Measurements from ENCODE around the gene DCDC2B. TPM values are rescaled to one million over a fixed set of nuclear protein-coding genes. Genes with fewer than 3 reads are reported as not detected.

DCDC2B gene
- total RNA-seq, 1 donor from 2014 or later: not detected

DNA sequence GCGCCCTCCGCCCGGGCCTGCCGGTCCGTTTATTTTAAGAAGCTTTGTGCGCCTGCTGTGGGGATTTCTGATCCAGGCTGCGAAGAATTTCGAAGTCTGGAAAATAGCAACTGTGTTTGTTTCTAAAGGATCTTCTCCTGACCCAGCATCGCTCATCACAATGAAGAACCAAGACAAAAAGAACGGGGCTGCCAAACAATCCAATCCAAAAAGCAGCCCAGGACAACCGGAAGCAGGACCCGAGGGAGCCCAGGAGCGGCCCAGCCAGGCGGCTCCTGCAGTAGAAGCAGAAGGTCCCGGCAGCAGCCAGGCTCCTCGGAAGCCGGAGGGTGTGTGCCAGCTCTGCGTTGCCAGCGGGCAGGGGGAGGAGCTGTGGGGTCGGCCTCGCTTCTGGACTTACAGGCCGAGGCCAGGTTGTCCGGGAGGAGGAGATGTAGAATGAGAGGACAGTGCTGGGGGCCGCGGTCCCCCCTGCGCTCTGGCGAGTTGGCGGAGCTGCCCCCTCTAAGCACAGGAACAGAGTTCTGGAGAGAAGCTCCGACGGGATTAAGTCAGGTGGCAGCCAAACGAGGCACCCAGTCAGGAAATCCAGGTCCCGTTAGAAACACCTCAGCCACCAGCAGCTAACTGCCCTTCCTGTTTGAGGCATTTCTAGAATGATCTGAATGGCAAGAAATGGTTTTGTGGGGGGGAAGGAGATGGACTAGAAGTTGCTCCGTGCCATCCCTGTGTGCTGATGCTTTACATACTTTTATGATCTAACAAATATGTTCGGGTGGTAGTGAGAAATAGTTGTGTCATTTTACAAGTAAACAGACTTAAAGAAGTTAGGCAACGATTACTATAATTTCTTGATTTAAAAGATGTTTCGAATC, 28.5 kb upstream of the DCDC2B start:
- DNase-seq: peak; percentile 31
- Mint-ChIP-seq H3K27me3 (no peaks in the 10 kb centered on the region), H3K27ac (peak overlapping the region; percentile 83), H3K4me1 (peaks cover 44% of the 10 kb centered on the region), H3K4me3 (peak overlapping the region; percentile 90), H3K9me3 (no peaks in the 10 kb centered on the region), H3K36me3 (ENCODE audit: low read depth) (peaks cover 40% of the 10 kb centered on the region)
- POLR2A ChIA-PET: interaction anchor here (0.6 to 2.7 kb wide), 14 partner anchors 18 to 627 kb away, joined by 3 to 37 read pairs (median 10); partner anchors contain the start of genes BSDC1, CCDC28B, HDAC1 and KPNA6
- ATAC-seq (ENCODE audit: low read depth): no peak
- CTCF ChIA-PET: interaction anchor here (0.9 to 1.7 kb wide), 7 partner anchors 17 to 236 kb away, joined by 3 to 6 read pairs (median 4); partner anchors contain the start of genes CCDC28B and TMEM39B
- TF ChIP-seq, protein P1, sequence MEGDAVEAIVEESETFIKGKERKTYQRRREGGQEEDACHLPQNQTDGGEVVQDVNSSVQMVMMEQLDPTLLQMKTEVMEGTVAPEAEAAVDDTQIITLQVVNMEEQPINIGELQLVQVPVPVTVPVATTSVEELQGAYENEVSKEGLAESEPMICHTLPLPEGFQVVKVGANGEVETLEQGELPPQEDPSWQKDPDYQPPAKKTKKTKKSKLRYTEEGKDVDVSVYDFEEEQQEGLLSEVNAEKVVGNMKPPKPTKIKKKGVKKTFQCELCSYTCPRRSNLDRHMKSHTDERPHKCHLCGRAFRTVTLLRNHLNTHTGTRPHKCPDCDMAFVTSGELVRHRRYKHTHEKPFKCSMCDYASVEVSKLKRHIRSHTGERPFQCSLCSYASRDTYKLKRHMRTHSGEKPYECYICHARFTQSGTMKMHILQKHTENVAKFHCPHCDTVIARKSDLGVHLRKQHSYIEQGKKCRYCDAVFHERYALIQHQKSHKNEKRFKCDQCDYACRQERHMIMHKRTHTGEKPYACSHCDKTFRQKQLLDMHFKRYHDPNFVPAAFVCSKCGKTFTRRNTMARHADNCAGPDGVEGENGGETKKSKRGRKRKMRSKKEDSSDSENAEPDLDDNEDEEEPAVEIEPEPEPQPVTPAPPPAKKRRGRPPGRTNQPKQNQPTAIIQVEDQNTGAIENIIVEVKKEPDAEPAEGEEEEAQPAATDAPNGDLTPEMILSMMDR (IDR thresholded peaks at IDR 0.05): no peak
- intact Hi-C loops (cut with micrococcal nuclease): loop anchor here (1.0 kb wide), 2 partner anchors 20 to 112 kb away; partner anchors contain the start of genes CCDC28B and HDAC1

DNA sequence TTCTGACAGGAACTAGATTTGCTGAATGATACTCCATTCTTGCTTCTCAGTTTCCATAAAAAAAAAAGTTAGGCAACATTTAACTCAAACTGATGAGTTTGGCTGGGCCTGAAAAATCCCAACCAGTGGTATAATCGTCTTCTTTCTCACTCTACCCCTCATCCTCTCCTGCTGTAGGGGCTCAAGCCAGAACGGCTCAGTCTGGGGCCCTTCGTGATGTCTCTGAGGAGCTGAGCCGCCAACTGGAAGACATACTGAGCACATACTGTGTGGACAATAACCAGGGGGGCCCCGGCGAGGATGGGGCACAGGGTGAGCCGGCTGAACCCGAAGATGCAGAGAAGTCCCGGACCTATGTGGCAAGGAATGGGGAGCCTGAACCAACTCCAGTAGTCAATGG, 27.8 kb upstream of the DCDC2B start:
- peaks cover 42% of the 10 kb centered on the region for H3K36me3 Mint-ChIP-seq (ENCODE audit: low read depth)
- TF ChIP-seq, protein P1 (IDR thresholded peaks at IDR 0.05): no peak
- H3K27ac Mint-ChIP-seq: peak overlapping the region; percentile 83
- H3K4me1 Mint-ChIP-seq: peaks cover 46% of the 10 kb centered on the region
- intact Hi-C loops (cut with micrococcal nuclease): no loop called here
- H3K9me3 Mint-ChIP-seq: no peaks in the 10 kb centered on the region
- no peaks in the 10 kb centered on the region for H3K27me3 Mint-ChIP-seq
- DNase-seq (no peak), ATAC-seq (ENCODE audit: low read depth) (no peak)
- peak overlapping the region; percentile 90 for H3K4me3 Mint-ChIP-seq
- ChIA-PET POLR2A (interaction anchor here (0.6 to 2.7 kb wide), 6 partner anchors 17 to 627 kb away, joined by 3 to 22 read pairs (median 13); partner anchors contain the start of genes BSDC1, KPNA6, MARCKSL1 and TMEM39B), CTCF (interaction anchor here (1.0 kb wide), 2 partner anchors 17 to 19 kb away, joined by 3 to 4 read pairs; partner anchors contain the start of gene CCDC28B)

GRCh38 chr1:32181563-32181962, 27.3 kb upstream of the DCDC2B start:
- Mint-ChIP-seq H3K27ac (no peak overlapping the region), H3K4me1 (peaks cover 51% of the 10 kb centered on the region), H3K36me3 (ENCODE audit: low read depth) (peaks cover 47% of the 10 kb centered on the region), H3K4me3 (peak overlapping the region; percentile 90), H3K27me3 (no peaks in the 10 kb centered on the region), H3K9me3 (no peaks in the 10 kb centered on the region)
- intact Hi-C loops (cut with micrococcal nuclease): no loop called here
- ATAC-seq (ENCODE audit: low read depth) (no peak), DNase-seq (no peak)
- TF ChIP-seq, protein P1 (IDR thresholded peaks at IDR 0.05): no peak
- CTCF ChIA-PET: interaction anchor here (0.6 kb wide), 1 partner anchor 140 kb away, joined by 3 read pairs; no protein-coding TSS in a partner anchor
- POLR2A ChIA-PET: interaction anchor here (1.4 to 2.6 kb wide), 2 partner anchors 17 to 73 kb away, joined by 8 to 15 read pairs; partner anchors contain the start of gene KPNA6

- Mint-ChIP-seq H3K36me3 (ENCODE audit: low read depth) (peaks cover 51% of the 10 kb centered on the region), H3K27ac (no peak overlapping the region), H3K27me3 (no peaks in the 10 kb centered on the region), H3K9me3 (no peaks in the 10 kb centered on the region), H3K4me3 (no peak overlapping the region), H3K4me1 (peaks cover 52% of the 10 kb centered on the region)
- TF ChIP-seq, protein P1 (IDR thresholded peaks at IDR 0.05): no peak
- CTCF ChIA-PET: no interaction called here
- intact Hi-C loops (cut with micrococcal nuclease): no loop called here
- ATAC-seq (ENCODE audit: low read depth) (no peak), DNase-seq (no peak)
- POLR2A ChIA-PET: interaction anchor here (0.6 to 1.4 kb wide), 3 partner anchors 39 to 635 kb away, joined by 5 to 8 read pairs (median 7); partner anchors contain the start of genes KPNA6, S100PBP and YARS1
Measured at GRCh38 chr1:32182060-32182459, 26.8 kb upstream of the DCDC2B start.

DNA sequence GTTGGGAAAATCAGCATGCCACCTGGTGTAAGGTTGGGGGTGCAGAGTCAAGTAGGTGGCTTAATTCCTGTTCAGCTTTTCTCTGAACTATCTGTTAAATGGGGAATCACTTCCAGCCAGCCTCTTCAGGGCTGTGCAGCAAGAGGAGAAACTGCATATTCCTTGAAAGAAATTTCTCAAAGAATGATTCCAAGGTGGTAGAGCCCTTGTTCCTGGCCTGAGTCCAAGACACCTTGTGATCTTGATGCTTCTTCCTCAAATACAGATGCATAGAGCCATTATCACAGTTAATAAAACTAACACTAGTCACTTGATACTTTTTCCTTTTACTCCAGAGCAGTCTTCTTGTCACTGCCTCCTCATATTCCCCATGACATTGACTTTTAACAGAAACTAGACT, 24.2 kb upstream of the DCDC2B start:
- no peak for ATAC-seq (ENCODE audit: low read depth)
- CTCF ChIA-PET: interaction anchor here (0.6 kb wide), 1 partner anchor 1089 kb away, joined by 3 read pairs; no protein-coding TSS in a partner anchor

More for the DNA sequence above, 24.2 kb upstream of the DCDC2B start:
- intact Hi-C loops (cut with micrococcal nuclease): no loop called here
- H3K27ac Mint-ChIP-seq: no peak overlapping the region
- peaks cover 70% of the 10 kb centered on the region for H3K36me3 Mint-ChIP-seq (ENCODE audit: low read depth)
- no peak overlapping the region for H3K4me3 Mint-ChIP-seq
- TF ChIP-seq, protein P1 (IDR thresholded peaks at IDR 0.05): no peak
- H3K27me3 Mint-ChIP-seq: no peaks in the 10 kb centered on the region
- H3K9me3 Mint-ChIP-seq: no peaks in the 10 kb centered on the region
- peaks cover 45% of the 10 kb centered on the region for H3K4me1 Mint-ChIP-seq
- POLR2A ChIA-PET: interaction anchor here (0.7 kb wide), 2 partner anchors 26 to 198 kb away, joined by 3 to 4 read pairs; no protein-coding TSS in a partner anchor
- no peak for DNase-seq
